ENCODE measurements around the gene FBLN2.

DNA sequence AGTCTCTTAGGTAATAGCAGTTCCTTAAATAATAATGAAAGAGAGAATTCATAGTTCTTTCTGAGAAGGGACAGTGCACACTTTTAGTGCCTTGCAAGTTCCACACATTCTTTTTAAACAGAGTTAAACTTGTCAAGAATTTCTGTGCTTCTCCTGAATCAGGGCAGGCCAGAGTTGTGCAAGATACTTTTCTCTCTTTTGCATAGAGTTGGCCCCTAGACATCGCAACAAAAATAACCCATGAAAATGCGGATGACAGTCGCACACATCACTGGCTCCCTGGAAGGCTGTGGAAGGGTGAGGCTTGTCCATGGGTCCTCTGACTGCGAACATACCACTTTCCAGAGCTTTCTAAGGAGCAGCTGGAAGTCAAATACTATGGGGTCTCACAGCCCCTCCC is 40.1 kb downstream of the FBLN2 start:
- TF ChIP-seq SIN3A (IDR thresholded peaks at IDR 0.05; ENCODE audit: low read depth) (no peak), RAD21 (IDR thresholded peaks at IDR 0.05; ENCODE audit: low read depth) (no peak)
- TF ChIP-seq, protein P1, sequence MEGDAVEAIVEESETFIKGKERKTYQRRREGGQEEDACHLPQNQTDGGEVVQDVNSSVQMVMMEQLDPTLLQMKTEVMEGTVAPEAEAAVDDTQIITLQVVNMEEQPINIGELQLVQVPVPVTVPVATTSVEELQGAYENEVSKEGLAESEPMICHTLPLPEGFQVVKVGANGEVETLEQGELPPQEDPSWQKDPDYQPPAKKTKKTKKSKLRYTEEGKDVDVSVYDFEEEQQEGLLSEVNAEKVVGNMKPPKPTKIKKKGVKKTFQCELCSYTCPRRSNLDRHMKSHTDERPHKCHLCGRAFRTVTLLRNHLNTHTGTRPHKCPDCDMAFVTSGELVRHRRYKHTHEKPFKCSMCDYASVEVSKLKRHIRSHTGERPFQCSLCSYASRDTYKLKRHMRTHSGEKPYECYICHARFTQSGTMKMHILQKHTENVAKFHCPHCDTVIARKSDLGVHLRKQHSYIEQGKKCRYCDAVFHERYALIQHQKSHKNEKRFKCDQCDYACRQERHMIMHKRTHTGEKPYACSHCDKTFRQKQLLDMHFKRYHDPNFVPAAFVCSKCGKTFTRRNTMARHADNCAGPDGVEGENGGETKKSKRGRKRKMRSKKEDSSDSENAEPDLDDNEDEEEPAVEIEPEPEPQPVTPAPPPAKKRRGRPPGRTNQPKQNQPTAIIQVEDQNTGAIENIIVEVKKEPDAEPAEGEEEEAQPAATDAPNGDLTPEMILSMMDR (IDR thresholded peaks at IDR 0.05 in 2 of 3, conservative IDR thresholded peaks at IDR 0.05 in 1 of 3; ENCODE audit: borderline replicate concordance in 1 of 3, insufficient read depth in 1 of 3, low read depth in 2 of 3, low read length in 2 of 3), result no peak

Measured in HCT116 (cell line).